GM13976 (cell line): ENCODE data around the gene PARL.

Experiments
- DNase-seq: peaks from one replicate; pipeline ENCODE4 v3.0.0; 2012; ENCODE audit warnings: low spot score
- CTCF ChIP-seq: IDR thresholded peaks from 2 replicates; pipeline ENCODE4 v1.5.1; 2012; ENCODE audit warnings: borderline replicate concordance, mild to moderate bottlenecking; ENCODE audit not compliant: insufficient read depth; ENCODE audit errors: extremely low read depth, missing control alignments, control extremely low read depth
- in situ Hi-C: fragments of 300-500 bp; cut with MboI; formaldehyde crosslinking; loops from one replicate; pipeline ENCODE4 v1.12.0; 2022; ENCODE audit warnings: low sequenced_read_pairs, mixed read lengths, inconsistent platforms; ENCODE audit not compliant: unreplicated experiment

The PARL gene

GRCh38 chr3:183781246-183781645 lies 103.4 kb downstream of the PARL start:
- in situ Hi-C loops = no loop called here
- no peak for TF ChIP-seq CTCF
- no peak for DNase-seq

GRCh38 chr3:183779896-183780465 lies 104.7 kb downstream of the PARL start:
- no peak for DNase-seq
- no peak for TF ChIP-seq CTCF

More at GRCh38 chr3:183779896-183780465, 104.7 kb downstream of the PARL start:
- in situ Hi-C loops = no loop called here
